BLaER1 (cell line): Measurements from ENCODE around the gene CALY.

Source experiments
- H3K27ac ChIP-seq: shearing (Covaris generic); formaldehyde crosslinking; 2 replicates; pipeline ENCODE4 v1.8.1; 2022
- H3K27me3 ChIP-seq: shearing (Covaris generic); formaldehyde crosslinking; 2 replicates; pipeline ENCODE4 v1.8.1; 2022
- H3K36me3 ChIP-seq: shearing (Covaris generic); formaldehyde crosslinking; 2 replicates; pipeline ENCODE4 v1.8.1; 2022
- H3K4me1 ChIP-seq: shearing (Covaris generic); formaldehyde crosslinking; 2 replicates; pipeline ENCODE4 v1.8.1; 2022
- H3K4me2 ChIP-seq: shearing (Covaris generic); formaldehyde crosslinking; 2 replicates; pipeline ENCODE4 v1.8.1; 2022
- H3K4me3 ChIP-seq: shearing (Covaris generic); formaldehyde crosslinking; 2 replicates; pipeline ENCODE4 v1.8.1; 2022
- H3K9ac ChIP-seq: shearing (Covaris generic); formaldehyde crosslinking; 2 replicates; pipeline ENCODE4 v1.8.1; 2022
- H3K9me3 ChIP-seq: shearing (Covaris generic); formaldehyde crosslinking; 2 replicates; pipeline ENCODE4 v1.8.1; 2022
- H4K20me1 ChIP-seq: shearing (Covaris generic); formaldehyde crosslinking; 2 replicates; pipeline ENCODE4 v1.8.1; 2022
- Cebpa-rat ChIP-seq: shearing (Covaris generic); IDR thresholded peaks from 2 replicates; pipeline ENCODE4 v1.8.1; 2022

The CALY gene

DNA sequence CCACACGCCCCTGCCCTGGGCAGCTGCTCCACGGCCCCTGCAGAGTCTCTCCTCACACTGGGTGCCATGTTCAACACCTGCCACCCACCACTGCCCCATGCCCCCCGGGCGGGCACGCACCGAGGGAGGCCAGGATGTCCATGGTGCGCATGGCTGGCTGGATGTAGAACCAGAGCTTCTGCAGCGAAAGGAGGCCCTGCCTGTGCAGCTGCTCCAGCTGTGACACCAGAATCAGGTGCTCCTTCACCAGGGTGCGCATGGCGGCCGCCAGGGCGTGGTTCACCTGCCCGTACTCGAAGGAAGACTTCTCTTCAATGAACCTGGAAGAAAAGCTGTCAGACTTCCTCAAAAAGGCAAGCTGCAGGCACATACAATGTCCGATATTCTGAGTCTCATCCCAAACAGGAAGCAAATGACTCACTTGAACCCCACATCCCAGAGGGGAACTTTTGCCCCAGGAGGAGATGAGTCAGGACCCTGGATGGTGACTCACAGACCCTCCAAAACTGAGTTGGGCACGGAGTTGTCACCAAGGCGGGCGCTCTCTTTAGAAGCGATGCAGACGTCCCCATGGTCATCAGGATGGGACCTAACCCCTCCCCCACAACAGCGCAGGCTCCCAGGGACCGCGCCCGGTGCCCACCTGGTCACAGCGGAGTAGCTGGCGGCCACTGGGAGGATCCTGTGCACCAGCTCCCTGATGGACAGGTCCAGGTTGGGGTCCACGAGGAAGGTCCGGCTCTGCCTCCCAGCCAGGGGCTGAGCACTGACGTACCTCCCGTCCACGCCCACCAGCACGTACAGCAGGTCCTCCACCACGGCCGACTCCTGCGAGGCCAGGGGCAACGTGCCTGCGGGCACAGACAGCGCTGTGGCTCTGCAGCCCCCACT lies 43.5 kb downstream of the CALY start:
- no peak overlapping the region for H3K9ac ChIP-seq
- no peaks in the 10 kb centered on the region for H3K9me3 ChIP-seq
- H3K4me1 ChIP-seq: no peaks in the 10 kb centered on the region
- no peaks in the 10 kb centered on the region for H3K27me3 ChIP-seq
- H3K4me3 ChIP-seq: no peak overlapping the region
- no peak for TF ChIP-seq Cebpa-rat
- H3K27ac ChIP-seq: no peak overlapping the region
- H3K36me3 ChIP-seq: peaks cover 89% of the 10 kb centered on the region
- no peak overlapping the region for H3K4me2 ChIP-seq
- H4K20me1 ChIP-seq: peaks cover 34% of the 10 kb centered on the region

DNA sequence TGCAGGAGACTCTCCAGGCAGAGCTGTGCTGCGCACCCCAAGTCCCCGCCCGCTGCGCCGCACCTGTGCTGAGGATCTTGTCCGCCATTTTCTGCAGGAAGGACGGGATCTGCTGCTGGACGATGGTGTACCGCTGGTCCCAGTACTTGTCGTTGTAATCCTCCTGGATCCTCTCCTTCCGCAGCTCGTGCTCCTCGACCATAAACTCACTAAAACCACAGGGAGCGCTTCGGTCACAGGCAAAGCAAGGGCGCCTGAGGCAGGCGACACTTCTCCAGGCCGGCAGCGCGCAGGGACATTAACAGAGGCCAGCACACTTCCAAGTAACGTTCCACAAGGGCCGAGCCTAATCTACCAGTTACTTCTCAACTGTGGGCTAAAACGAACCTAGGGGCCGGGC lies 46.9 kb downstream of the CALY start:
- Histone ChIP-seq H3K4me3 (no peak overlapping the region), H3K36me3 (peaks cover 87% of the 10 kb centered on the region), H4K20me1 (peaks cover 43% of the 10 kb centered on the region), H3K27me3 (no peaks in the 10 kb centered on the region), H3K4me1 (no peaks in the 10 kb centered on the region), H3K9ac (no peak overlapping the region), H3K4me2 (no peak overlapping the region), H3K9me3 (no peaks in the 10 kb centered on the region), H3K27ac (no peak overlapping the region)
- no peak for TF ChIP-seq Cebpa-rat

DNA sequence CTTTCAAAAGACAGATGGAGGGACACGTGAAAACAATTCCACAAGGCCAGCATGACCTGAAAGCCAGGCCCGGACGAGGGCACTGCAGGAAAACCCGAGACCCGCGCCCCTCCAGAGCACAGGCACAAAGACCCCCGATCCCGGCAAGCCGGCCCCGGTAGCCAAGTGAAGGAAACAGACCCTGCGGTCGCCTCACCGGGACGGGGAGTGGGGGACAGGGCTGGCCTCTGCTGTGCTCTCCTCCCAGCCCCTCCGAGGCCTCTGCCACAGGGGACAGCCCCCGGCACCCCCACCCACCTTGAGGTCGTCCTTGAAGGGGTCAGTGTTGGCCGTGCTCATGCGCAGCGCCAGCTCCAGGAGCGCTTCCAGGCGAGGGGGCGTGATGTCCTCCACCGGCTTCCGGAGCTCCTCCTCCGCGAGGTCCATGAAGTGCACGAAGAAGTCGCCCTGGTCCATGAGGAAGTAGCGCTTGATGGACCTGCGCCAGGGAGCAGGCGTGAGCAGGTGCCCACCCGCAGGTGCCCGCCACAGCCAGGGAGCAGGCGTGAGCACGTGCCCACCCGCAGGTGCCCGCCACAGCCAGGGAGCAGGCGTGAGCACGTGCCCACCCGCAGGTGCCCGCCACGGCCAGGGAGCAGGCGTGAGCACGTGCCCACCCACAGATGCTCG lies 48.7 kb downstream of the CALY start:
- Histone ChIP-seq H3K4me1 (no peaks in the 10 kb centered on the region), H3K9ac (no peak overlapping the region), H3K9me3 (no peaks in the 10 kb centered on the region), H3K4me2 (no peak overlapping the region), H3K27me3 (no peaks in the 10 kb centered on the region), H3K36me3 (peaks cover 87% of the 10 kb centered on the region), H4K20me1 (peaks cover 36% of the 10 kb centered on the region; the same call in 1 of the 2 replicates), H3K27ac (no peak overlapping the region), H3K4me3 (no peak overlapping the region)
- no peak for TF ChIP-seq Cebpa-rat

DNA sequence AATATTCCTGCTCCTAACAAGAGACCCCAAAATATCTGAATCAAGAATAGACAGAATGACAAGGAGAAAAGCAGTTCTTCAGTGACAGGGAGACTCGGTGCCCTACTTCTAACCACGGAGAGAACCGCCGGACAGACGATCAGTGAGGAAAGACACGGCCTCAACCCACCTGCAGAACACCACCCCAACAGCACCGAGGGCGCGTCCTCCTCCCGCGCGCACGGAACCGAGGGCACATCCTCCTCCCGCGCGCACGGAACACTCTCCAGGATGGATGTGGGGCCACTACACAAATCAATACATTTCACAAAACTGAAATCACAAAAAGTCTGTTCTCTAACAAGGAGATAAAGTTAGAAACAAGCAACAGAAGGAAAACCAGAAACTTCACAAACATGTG lies 50.3 kb downstream of the CALY start:
- Histone ChIP-seq H3K4me3 (no peak overlapping the region), H3K9ac (no peak overlapping the region), H3K27ac (no peak overlapping the region), H3K36me3 (peaks cover 96% of the 10 kb centered on the region), H3K9me3 (no peaks in the 10 kb centered on the region), H3K4me1 (no peaks in the 10 kb centered on the region), H4K20me1 (peaks cover 36% of the 10 kb centered on the region; the same call in 1 of the 2 replicates), H3K27me3 (no peaks in the 10 kb centered on the region), H3K4me2 (no peak overlapping the region)
- no peak for TF ChIP-seq Cebpa-rat

DNA sequence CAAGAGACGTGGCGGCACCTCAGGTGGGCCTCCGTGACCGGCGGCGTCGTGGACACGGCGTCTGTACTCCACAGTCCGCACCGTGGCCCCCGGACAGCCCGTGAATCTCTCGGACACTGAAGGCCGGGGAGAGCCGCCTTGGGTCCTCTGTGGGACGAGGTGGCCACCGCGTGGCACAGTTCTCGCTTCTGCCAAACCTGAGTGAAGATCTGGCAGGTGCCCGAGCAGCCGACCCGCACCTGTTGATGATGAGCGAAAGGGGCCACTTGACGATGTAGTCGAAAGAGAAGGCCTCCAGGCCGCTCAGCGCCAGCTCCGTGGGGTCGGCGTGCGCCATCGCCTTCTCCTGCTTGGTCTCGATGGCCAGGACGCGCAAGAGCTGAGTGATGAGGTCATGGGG lies 51.5 kb downstream of the CALY start:
- Histone ChIP-seq H3K4me3 (no peak overlapping the region), H3K9me3 (no peaks in the 10 kb centered on the region), H3K9ac (no peak overlapping the region), H3K4me1 (no peaks in the 10 kb centered on the region), H3K27ac (no peak overlapping the region), H3K27me3 (no peaks in the 10 kb centered on the region), H3K36me3 (peaks cover 98% of the 10 kb centered on the region), H3K4me2 (no peak overlapping the region), H4K20me1 (peaks cover 42% of the 10 kb centered on the region)
- no peak for TF ChIP-seq Cebpa-rat

DNA sequence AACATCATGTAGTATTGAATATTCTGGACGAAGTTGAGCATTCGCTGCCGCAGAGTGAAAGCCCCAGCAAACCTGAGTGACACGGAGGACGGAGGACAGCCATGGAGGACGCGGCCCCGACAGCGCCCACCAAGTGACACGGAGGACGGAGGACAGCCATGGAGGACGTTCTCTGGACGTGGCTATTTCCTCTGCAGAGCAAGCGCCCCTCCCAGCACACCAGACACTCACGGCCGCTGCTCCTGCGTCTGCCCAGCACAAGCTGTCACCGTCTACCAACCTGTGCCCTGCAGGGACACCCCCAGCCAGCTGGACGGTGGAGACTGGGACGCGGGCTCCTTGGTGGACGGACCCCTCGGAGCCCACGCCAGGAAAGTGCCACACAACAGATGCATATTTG lies 52.8 kb downstream of the CALY start:
- H3K27ac ChIP-seq: no peak overlapping the region
- H3K9me3 ChIP-seq: no peaks in the 10 kb centered on the region
- peaks cover 51% of the 10 kb centered on the region for H4K20me1 ChIP-seq
- H3K9ac ChIP-seq: no peak overlapping the region
- no peak for TF ChIP-seq Cebpa-rat
- no peak overlapping the region for H3K4me2 ChIP-seq
- H3K36me3 ChIP-seq: peaks cover 98% of the 10 kb centered on the region
- no peaks in the 10 kb centered on the region for H3K27me3 ChIP-seq
- H3K4me1 ChIP-seq: peaks cover 10% of the 10 kb centered on the region
- no peak overlapping the region for H3K4me3 ChIP-seq

DNA sequence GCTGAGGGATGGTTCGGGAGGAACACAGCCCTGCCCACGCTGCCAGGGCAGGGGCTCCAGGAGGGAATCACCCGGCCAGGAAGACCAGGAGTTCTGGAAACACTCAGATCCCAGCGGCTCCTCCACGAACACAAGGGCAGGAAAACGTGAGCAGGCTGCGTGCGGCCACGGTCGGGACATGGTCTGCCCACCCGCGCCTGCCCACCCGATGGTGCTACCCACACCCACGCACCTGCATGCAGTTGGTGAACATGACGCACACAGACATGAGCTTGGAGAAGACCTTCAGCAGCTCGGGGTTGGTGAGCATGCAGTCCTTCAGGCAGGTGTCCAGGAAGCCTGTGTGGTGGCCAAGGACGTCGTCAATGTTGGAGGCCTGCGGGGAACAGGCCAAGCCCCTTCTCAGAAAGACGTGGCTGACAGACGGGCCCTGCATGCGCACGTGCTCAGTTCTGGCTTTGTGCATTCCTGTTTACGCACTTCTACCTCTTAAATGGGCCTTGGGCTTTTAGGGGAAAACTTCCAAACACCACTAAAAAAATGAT lies 53.8 kb downstream of the CALY start:
- TF ChIP-seq Cebpa-rat: no peak
- H3K4me3 ChIP-seq: no peak overlapping the region
- peaks cover 92% of the 10 kb centered on the region for H3K36me3 ChIP-seq
- H3K27me3 ChIP-seq: no peaks in the 10 kb centered on the region
- no peak overlapping the region for H3K4me2 ChIP-seq
- no peak overlapping the region for H3K9ac ChIP-seq
- peaks cover 61% of the 10 kb centered on the region for H4K20me1 ChIP-seq
- no peak overlapping the region for H3K27ac ChIP-seq
- peaks cover 20% of the 10 kb centered on the region for H3K4me1 ChIP-seq
- no peaks in the 10 kb centered on the region for H3K9me3 ChIP-seq

DNA sequence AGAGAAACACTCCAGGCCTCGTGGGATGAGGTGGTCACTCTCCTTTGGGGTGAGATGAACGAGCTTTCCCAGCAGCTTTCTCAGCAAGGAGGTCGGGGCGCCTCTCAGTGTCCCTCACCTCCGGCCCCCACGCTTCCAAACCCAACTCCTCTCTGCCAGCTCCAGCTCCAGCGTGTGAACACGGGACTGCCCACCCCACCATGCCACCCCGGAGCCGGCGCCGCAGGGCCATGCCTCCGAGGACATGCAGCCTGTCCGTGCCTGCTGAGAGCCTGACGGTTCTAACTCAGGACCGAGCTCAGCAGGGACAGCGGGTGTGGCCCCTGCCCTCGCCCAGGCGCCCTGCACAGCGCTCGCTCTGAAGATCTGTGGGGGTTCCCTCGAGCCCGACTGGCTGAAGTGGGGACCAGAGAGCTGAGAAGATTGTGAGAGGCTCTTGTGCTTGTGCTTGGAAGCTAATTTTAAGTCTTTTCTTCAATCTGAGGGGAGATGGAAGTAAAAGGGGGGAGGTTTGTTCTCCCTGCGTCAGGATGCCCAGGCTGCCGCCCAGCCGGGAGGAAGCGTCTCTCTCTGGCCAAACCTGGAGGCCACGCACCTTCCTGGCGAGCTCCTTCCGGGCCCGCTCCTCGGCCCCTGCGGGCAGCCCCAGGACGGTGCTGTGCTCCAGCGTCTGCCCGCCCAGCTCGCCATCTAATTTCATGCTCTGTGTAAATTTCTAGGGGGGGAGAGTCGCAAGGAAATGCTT lies 54.9 kb downstream of the CALY start:
- peaks cover 88% of the 10 kb centered on the region for H3K36me3 ChIP-seq
- H3K27ac ChIP-seq: no peak overlapping the region

DNA sequence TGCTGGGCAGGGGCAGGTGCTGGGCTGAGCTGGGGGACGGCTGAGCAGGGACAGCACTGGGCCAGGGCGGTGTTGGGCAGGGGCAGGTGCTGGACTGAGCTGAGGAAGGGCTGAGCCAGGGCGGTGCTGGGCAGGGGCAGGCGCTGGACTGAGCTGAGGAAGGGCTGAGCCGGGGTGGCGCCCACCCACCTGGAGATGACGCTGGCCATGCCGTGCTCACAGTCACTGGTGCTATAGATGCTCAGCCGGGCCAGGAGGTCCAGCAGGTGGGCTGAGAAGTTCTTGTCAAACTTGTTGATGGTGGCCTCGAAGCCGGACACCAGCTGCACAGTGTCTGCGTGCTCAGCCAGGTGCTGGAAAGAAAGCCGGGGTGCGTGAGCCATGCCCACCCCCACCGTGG lies 55.6 kb downstream of the CALY start:
- no peak overlapping the region for H3K9ac ChIP-seq
- TF ChIP-seq Cebpa-rat: no peak
- H3K9me3 ChIP-seq: no peaks in the 10 kb centered on the region
- no peak overlapping the region for H3K27ac ChIP-seq
- peaks cover 68% of the 10 kb centered on the region for H4K20me1 ChIP-seq
- no peak overlapping the region for H3K4me3 ChIP-seq
- no peak overlapping the region for H3K4me2 ChIP-seq
- peaks cover 13% of the 10 kb centered on the region for H3K27me3 ChIP-seq
- H3K4me1 ChIP-seq: peaks cover 39% of the 10 kb centered on the region
- peaks cover 81% of the 10 kb centered on the region for H3K36me3 ChIP-seq

More for the DNA sequence above, 54.9 kb downstream of the CALY start:
- Histone ChIP-seq H4K20me1 (peaks cover 68% of the 10 kb centered on the region), H3K4me2 (no peak overlapping the region), H3K9me3 (no peaks in the 10 kb centered on the region), H3K4me3 (no peak overlapping the region), H3K4me1 (peaks cover 32% of the 10 kb centered on the region), H3K27me3 (peaks cover 6% of the 10 kb centered on the region; the same call in 1 of the 2 replicates), H3K9ac (no peak overlapping the region)
- TF ChIP-seq Cebpa-rat: no peak
